SH-SY5Y (cell line): ENCODE data around the gene ZNF350.

Experiments used
- GATA2 ChIP-seq: IDR thresholded peaks from 2 replicates; pipeline ENCODE4 v1.6.1; 2011; ENCODE audit warnings: mild to moderate bottlenecking, low read depth, low read length
- GATA3 ChIP-seq: IDR thresholded peaks from 2 replicates; pipeline ENCODE4 v1.6.1; 2011; ENCODE audit warnings: low read depth, mild to moderate bottlenecking, low read length, moderate library complexity

The ZNF350 gene

DNA sequence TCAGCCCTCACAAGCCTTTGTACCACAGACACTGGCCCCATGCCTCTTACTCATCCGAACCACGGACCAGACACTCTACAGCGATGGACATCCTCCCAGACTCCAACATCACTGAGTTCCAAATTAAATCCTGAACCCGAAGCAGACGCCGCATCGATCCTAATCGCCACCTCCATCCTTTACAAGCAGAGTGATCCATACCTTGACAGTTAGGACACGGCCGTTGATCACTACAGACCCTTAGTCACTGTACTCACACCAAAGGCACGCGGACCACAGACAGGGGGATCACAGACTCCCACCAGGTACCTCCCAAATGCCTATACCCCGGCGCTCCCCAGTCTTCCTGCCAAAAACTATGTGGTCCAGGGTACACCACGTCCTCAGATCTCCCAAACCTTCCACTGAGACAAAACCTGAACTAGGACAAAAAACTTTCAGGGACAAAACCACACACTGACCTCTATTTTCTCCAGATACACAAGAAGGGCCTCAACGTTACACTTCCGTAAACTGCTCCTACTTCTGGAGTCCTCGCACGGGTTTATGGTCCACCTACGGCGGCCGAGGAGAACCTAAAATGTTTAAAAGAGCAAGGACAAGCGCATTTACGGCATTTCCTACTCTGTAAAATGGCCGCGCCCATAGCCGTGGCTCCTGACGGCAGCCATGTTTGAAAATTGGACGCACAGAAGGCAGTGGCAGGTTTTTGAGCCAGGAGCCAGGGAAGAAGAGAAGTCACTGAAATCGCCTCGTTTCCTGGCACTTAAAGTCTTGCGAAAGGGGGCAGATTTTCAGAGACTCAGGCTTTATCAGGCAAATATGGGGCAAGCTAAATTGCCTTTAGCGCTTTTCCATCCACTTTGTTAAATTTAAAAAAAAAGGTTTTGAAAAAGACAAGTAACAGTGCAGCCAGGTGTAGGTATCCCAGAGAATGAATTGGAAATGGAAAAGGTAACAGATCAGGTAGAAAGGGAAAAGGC, at the start of gene ZNF350:
Gene ZNF350, minus strand, starts transcription at position 532 of the 983 bp plus-strand sequence. CDS start 12,480 bp downstream, outside the sequence.
- TF ChIP-seq GATA3, result no peak
- no peak for TF ChIP-seq GATA2

DNA sequence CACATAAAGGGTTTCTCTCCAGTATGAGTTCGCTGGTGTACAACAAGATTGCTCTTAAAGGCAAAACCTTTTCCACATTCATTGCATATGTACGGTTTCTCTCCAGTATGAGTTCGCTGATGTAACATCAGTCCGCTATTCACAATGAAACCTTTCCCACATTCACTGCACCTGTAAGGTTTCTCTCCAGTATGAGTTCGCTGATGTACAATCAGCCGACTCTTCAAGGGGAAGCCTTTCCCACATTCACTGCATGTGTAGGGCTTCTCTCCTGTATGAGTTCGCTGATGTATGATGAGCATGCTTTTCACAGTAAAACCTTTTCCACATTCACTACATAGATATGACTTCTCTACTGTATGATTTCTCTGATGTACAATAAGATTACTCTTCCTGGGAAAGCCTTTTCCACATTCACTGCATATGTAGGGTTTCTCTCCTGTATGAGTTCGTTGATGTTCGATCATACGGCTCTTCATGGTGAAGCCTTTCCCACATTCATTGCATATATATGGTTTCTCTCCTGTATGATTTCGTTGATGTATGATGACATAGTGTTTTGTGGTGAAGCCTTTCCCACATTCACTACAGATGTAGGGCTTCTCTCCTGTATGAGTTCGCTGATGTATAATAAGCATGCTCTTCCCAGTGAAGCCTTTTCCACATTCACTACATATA, 47.5 kb upstream of the ZNF350 start:
- TF ChIP-seq GATA2 (no peak), GATA3 (no peak)

DNA sequence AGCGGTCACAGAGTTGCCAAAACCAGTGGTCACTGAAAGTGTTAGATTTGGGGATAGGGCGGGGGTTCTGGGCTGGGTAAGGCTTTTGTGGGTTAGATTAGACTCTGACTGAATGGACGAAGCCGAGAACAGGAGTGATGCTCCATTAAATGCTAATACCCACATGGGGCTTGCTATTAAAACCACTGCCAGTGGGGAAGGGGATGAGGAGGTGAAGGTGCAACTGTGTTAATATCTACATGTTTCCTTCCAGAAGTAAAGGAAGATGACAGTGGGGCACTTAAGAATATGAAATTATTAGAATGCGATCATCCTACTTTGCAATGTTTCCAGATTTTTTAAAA, 42.1 kb upstream of the ZNF350 start:
- TF ChIP-seq GATA3, result no peak
- TF ChIP-seq GATA2, result no peak

DNA sequence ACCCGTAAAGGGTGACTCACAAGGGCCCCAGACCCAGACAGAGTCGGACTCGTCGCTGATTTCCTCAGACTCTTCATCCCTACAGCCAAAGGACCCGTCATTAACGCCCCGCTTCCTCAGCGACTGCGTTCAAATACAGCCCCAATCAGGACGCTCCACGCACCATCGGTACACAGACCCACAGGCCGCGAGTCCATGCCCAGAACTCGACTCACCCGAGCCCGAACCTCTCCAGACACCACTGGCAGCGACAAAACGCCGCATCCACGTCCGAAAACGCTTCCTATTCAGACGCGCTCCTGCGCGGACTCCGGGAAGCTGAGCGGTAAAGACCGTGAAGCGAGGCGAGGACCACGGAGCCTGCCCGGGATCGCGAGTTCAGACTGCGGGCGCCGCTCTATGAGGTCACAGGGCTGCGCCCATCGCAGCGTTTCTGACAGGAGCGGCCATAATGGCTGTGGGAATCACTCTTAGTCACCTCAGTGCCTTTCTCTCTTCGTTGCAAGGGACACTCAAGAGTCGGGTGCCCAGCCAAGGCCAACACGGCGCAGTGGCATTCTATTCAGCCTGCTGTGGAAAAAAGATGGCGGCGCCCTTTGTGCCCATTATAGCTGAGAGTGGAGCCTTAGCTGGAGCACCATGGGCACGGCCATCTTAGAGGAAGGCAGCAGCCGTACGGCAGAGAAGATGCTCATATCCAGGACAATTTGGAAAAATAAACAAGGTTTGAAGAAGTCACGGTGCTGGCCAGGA, 41.6 kb upstream of the ZNF350 start, which contains the start of gene ZNF614:
Gene ZNF614, minus strand, starts transcription at position 353 of the 753 bp plus-strand sequence. CDS start 2,634 bp downstream, outside the sequence.
- no peak for TF ChIP-seq GATA2
- no peak for TF ChIP-seq GATA3

DNA sequence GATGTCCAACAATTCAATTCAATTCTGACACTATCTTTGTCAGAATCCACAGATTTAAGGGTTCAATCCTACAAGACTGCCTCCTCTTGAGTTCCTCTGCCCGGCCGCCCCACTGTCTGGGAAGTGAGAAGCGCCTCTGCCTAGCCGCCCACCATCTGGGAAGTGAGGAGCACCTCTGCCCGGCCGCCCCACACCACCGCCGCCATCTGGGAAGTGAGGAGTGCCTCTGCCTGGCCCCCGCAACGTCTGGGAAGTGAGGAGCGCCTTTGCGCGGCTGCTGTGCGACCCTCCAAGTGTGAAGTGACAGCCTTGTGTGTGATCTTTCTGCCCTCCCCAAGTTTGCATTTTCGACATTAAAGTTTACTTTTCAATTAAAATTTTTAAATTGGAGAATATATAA, 35.6 kb upstream of the ZNF350 start:
- TF ChIP-seq GATA2, result no peak
- no peak for TF ChIP-seq GATA3

DNA sequence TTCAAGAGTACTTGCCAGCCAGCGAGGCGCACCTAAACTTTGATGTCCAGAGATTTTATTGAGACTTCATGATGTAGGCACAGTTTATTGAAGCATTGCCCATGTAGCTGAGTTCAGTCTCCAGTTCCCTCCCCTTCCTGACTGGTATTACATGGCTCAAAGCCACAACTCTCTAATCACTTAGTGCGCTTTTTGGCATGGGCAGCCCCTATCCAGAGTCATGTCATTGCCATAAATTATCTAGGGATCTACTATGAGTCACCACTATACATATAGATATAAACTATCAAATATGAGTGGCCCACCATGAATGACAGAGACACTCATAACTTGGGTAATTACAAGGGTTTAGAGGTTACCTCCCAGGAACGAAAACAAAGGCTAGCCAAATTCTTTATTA, 33.9 kb upstream of the ZNF350 start:
- TF ChIP-seq GATA3, result no peak
- no peak for TF ChIP-seq GATA2

DNA sequence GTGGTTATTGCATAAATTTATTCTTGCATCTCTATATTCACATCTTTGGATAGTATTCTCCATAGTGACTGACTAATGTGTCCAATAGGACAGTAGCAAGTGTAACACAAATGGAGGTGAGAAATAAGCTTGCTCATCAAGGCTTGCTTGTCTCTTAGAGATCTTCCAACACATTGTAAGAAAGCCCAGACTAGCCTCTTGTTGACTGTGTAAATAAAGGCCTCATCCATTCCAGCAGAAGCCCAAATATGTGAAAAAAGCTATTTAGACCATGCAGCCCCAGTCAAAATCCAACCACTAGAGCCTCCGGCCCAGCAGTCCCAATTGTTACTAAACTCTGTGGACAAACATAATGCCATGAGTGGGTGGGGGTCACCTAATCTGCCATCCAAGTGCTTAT, 24.0 kb upstream of the ZNF350 start:
- no peak for TF ChIP-seq GATA3
- TF ChIP-seq GATA2, result no peak

DNA sequence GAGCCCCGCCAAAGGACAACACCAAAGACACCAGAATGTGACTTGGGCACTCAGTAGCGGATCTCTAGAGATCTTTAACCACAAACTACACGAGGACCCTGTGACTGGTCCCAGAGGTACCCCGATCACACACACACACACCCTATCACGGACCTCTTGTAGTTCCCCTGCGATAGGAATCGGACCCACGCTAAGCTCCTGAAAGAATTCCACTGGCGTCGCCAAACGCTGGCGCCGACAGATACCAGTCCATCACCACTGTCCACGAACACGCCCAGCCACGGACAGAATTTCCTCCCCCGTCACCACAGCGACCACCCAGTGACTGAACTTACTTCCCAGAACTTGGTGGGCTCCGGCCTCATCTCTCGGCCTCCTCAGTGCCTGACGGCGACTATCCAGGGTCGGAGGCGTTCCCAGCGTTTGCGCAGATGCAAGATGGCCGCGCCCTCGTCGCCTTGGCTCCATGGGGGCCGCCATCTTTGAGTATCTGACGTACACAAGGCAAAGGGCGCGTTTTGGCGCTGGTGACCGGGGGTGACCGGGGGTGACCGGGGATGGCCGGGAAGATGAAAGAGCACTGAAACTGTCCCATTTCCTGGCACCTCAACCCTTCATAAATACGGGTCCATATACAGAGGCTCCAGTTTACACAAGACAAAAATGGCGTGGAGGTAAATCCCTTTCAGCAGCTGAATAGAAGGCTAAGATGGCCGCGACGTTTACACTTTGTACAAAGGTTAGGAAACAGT, 21.3 kb upstream of the ZNF350 start, which contains the start of gene ZNF615:
Gene ZNF615, minus strand, starts transcription at position 406 of the 752 bp plus-strand sequence. CDS start 4,500 bp downstream, outside the sequence.
- TF ChIP-seq GATA2 (no peak), GATA3 (no peak)

DNA sequence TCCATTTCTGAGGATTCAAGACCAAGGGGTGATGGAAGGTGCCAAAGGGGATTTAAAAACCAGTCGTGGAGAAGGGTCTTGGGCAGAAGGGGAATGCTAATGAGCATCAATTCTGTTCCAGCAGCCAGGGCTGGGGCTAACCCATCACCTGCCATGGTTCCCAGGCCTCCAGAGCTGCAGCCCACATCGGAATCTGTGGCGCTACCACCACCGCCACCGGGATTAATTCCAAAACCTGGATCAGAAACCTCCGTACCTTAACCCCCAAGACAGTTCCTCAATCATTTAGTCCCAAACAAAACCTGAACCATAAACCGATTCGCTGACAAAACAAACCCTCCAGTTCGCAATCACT, 20.8 kb upstream of the ZNF350 start:
- TF ChIP-seq GATA2 (no peak), GATA3 (no peak)

DNA sequence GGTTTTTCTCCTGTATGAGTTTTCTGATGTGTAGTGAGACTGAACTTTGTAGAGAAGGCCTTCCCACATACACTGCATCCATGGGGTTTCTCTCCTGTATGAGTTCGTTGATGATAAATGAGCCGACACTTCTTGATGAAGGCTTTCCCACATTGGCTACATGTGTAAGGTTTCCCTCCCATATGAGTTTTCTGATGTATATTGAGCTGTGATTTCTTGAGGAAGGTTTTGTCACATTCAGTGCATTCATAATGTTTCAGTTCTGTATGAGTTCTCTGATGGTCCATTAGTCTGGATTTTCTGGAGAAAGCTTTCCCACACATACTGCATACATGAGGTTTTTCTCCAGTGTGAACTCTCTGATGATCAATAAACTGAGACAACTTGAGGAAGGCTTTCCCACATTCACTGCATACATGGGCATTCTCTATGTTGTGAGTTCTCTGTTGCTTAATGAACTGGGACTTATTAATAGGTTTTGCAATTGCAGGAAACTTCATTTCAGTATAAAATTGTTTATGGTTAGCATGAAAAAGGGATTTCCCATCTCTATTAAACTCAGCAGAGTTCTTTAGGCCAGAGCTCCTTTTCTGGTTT, 7.5 kb upstream of the ZNF350 start:
- TF ChIP-seq GATA3 (no peak), GATA2 (no peak)

DNA sequence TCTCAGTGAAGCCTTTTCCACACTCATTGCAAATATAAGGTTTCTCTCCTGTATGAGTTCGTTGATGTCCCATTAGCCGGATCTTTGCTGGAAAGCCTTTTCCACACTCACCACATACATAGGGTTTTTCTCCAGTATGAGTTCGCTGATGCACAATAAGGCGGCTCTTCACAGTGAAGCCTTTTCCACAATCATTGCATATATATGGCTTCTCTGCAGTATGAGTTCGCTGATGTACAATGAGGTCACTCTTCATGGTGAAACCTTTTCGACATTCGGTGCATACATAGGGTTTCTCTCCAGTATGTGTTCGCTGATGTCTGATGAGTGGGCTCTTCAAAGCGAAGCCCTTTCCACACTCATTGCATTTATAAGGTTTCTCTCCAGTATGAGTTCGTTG, 6.8 kb upstream of the ZNF350 start:
- TF ChIP-seq GATA3, result no peak

DNA sequence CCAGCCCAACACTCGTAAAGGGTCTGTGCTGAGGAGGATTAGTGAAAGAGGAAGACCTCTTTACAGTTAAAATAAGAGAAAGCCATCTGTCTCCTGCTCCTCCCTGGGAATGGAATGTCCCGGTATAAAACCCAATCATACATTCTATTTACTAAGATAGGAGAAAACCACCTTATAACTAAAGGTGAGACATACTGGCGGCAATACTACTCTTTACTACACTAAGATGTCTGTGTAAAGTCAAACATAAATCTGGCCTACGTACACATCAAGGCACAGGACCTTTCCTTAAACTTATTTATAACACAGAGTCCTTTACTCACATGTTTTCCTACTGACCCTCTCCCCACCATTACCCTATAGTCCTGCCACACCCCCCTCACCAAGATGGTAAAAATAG, 3.3 kb downstream of the ZNF350 start:
- no peak for TF ChIP-seq GATA3
- no peak for TF ChIP-seq GATA2

DNA sequence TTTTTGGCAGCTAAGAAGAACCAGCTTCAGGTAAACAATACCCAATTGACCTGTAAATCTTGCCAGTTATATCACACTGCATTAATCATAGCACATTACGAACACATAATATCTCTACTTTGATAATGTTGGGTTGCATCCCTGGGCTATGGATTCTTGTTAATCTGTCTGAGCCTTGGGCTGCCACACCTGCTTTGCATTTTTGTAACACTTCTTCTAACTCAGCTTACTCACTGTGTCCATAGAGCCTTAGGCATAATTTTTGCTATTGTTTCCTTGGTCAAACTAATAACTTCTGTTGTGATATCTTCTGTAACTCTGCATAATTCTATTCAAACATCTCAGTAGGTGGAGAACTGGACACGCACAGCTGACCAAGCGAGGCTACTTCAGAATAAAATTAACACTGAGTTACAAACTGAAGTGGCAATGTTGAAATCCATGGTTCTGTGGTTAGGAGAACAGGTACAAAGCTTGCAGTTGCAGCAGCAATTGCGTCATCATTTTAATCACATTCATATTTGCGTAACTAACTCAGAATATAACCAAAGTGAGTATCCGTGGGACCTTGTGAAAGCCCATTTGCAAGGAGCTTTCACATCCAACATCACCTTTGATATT, 6.4 kb downstream of the ZNF350 start:
- no peak for TF ChIP-seq GATA2
- TF ChIP-seq GATA3, result no peak
